ENCODE measurements around the gene ARHGAP22.
A peak's percentile ranks its signal among the peaks of the same experiment; 100 is the strongest.

ARHGAP22 gene

DNA sequence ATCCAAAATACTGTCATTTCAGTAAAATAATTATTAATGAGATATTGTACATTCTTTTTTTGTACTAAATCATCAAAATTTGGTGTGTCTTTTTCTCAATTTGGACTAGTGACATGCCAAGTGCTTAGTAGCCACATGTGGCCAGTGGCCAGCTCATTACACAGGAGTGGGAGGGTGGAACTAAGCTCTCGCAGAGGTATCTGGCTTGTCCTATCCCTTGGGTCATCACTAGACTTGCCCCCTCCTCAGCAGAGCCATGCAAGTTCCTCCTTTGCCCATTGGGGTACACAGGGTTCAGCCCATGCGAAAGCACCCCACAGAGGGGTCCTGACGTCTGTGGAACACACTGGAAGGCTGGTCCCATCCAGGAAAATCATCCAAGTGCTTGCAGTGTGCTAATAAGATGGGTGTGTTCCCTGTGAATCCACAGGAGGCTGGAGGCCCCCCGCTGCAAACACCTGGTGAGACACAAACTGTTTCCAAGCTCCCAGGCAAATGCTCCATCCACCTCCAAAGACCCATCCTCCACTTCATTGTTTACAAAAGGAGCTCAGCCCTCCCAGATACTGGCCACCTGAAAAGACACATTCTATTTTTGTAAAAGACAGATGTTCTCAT lies 1.3 kb downstream of the ARHGAP22 start:
- DNase-seq (ENCODE audit: low read depth in 2 of 2), result peak in 1 of 2 donors; percentile 47
- H3K4me3 ChIP-seq (replicated peaks in 1 of 2; ENCODE audit: low read depth in 2 of 2, low read length in 2 of 2), result peak overlapping the region; percentile 77 to 94
- TF ChIP-seq, protein P1, sequence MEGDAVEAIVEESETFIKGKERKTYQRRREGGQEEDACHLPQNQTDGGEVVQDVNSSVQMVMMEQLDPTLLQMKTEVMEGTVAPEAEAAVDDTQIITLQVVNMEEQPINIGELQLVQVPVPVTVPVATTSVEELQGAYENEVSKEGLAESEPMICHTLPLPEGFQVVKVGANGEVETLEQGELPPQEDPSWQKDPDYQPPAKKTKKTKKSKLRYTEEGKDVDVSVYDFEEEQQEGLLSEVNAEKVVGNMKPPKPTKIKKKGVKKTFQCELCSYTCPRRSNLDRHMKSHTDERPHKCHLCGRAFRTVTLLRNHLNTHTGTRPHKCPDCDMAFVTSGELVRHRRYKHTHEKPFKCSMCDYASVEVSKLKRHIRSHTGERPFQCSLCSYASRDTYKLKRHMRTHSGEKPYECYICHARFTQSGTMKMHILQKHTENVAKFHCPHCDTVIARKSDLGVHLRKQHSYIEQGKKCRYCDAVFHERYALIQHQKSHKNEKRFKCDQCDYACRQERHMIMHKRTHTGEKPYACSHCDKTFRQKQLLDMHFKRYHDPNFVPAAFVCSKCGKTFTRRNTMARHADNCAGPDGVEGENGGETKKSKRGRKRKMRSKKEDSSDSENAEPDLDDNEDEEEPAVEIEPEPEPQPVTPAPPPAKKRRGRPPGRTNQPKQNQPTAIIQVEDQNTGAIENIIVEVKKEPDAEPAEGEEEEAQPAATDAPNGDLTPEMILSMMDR (IDR thresholded peaks at IDR 0.05; ENCODE audit: low read depth, low read length), result no peak

DNA sequence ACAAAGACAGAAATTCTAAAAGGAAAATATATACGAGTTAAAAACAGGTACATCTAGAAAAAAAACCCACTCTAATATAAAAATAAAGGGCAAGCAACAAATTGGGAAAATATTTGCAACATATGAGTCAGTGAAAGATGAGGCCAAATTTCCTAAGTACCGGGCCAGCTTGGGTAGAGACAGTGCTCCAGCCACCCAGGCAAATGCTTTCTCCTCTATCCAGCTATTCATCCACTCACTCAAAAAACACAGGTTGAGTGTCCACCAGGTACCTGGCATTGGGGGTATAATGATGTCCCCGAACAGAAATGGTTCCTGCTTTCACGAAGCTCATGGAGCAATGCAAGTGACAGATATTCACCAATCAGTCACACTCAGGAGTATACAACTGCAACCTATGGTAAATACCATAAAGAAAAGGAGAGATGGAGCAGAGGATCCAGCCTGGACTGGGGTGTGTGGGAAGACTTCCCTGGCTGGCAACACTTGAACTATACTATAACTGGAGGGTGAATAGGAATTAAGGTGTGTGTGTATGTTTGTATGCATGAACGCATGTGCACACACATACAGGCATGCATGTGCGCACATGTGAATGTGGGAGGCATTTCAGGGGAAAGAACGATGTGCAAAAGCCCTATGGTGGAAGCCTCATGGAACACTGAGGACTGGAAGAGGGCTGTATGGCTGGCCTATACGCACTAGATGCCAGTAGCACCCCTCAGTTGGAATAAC lies 2.3 kb downstream of the ARHGAP22 start:
- TF ChIP-seq, protein P1 (IDR thresholded peaks at IDR 0.05; ENCODE audit: low read depth, low read length), result no peak
- peak overlapping the region in 1 of 2 donors; percentile 94 for H3K4me3 ChIP-seq (replicated peaks in 1 of 2; ENCODE audit: low read depth in 2 of 2, low read length in 2 of 2)
- peak in 1 of 2 donors; percentile 47 for DNase-seq (ENCODE audit: low read depth in 2 of 2)

DNA sequence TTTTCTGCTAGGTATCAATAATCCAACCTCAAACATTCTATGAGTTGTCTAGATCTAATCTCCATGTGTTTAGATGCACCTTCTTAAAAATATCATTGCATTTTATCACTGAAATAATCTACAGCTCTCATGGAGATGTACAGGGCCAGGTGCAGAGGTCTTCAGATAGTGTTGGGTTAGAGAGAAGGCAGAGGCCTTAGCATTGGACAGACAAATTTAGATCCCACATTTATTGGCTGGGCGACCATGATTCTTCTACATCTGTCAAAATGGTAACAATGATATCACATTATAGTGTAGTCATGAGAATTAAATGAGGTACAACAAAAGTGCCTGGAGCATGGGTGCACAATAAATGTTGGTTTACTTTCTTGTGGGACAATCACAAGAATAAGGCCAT lies 3.1 kb downstream of the ARHGAP22 start:
- peak overlapping the region in 1 of 2 donors; percentile 94 for H3K4me3 ChIP-seq (replicated peaks in 1 of 2; ENCODE audit: low read depth in 2 of 2, low read length in 2 of 2)
- no peak for DNase-seq (ENCODE audit: low read depth in 2 of 2)
- TF ChIP-seq, protein P1 (IDR thresholded peaks at IDR 0.05; ENCODE audit: low read depth, low read length), result no peak

DNA sequence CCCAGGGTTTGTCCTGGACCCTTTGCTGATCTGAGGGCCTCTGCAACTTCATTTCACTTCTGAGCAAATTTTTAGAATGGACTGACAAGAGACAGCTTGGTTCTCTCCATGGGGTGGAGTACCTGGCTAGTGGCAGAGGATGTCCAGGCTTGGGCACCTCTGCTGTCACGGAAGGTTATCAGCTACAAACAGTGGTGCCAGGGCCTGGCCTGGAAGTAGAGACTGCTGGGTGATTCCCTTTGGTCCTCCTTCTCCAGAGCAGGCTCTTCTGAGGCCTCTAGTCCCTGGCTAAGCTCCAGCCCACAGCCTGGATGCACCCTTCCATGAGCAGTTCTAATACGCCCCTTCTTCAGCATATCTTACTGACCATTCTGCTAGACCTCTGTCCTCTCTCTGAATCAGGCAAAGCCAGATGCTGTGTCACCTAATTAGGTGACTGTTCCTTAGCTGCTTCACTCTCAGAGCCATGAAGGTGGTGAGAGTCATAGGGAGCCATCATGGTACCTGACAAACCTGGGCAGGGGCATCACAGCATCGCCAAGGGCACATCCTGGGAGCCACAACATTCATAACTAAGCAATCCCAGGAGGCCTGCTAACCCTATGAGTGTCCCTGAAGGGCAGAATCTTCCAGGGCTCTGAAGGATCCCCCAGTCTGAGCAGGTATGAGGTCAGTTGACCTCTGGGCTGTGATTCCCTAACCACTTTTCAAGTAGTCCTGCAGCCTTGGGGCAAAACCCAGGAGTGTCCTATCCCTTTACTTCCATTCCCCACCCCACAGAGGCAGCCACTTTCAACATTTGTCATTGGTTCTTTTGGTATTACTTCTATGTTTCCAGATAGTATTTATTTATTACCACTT lies 4.0 kb downstream of the ARHGAP22 start:
- no peak overlapping the region for H3K4me3 ChIP-seq (replicated peaks in 1 of 2; ENCODE audit: low read depth in 2 of 2, low read length in 2 of 2)
- TF ChIP-seq, protein P1 (IDR thresholded peaks at IDR 0.05; ENCODE audit: low read depth, low read length), result no peak
- DNase-seq (ENCODE audit: low read depth in 2 of 2), result no peak

DNA sequence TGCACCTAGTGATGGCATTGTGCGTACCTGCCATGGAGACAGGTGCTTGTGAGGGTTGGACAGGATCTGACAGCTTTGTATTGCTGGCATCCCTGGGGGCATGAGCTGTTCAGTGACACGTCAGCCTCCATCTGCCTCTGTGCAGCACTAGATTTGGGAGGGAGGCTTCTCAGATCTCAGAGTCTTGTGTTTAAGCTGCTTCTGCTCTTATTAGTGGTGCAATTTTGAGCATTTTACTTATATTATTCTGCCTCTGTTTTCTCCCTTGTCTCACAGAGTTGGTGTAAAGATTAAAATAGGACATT lies 5.1 kb downstream of the ARHGAP22 start:
- no peak overlapping the region for H3K4me3 ChIP-seq (replicated peaks in 1 of 2; ENCODE audit: low read depth in 2 of 2, low read length in 2 of 2)
- TF ChIP-seq, protein P1 (IDR thresholded peaks at IDR 0.05; ENCODE audit: low read depth, low read length), result no peak
- DNase-seq (ENCODE audit: low read depth in 2 of 2), result peak in 1 of 2 donors; percentile 40

DNA sequence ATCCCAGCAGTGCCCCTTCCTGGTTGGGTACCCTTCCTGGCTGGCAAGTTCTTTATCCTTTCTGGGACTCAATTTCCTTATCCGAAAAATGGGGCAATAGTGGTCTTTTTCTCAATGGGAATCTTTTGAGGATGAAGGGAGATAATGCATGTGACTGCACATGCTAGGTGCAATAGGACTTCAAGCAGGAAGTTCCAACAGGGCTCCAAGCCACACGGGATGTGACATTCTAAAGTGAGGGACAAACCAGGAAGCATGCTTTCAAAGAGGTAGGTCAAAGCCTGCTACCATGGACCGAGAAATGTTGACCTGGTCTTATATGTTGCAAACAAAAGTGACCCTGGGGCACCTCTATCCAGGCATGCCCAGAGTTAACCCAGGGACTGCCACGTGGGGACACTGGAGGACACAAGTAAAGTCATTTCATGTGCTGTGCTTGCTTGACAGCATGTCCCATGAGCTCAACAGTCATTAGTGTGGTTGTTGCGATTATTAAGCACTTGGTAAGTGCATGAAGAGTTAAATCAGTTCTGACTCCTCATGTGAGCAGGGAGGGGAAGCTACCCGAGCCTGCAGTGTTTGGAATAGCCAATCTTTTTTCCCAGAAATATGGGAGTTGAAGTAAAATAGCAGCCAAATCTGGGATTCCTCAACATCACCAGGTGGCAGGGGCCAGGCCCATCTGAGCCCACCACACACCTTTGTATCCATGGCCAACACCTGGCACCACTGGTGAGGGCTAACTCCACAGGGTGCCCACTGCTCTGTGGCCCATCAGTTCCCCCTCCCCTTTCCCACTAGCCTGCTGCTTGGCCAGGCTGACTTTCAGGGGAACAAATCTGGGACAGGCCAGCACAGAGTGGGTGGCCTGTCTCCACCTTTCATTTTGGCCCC lies 5.7 kb downstream of the ARHGAP22 start:
- TF ChIP-seq, protein P1 (IDR thresholded peaks at IDR 0.05; ENCODE audit: low read depth, low read length), result no peak
- H3K4me3 ChIP-seq (replicated peaks in 1 of 2; ENCODE audit: low read depth in 2 of 2, low read length in 2 of 2), result no peak overlapping the region
- DNase-seq (ENCODE audit: low read depth in 2 of 2), result no peak
